ENCODE results near the gene RHOBTB3. TPM values are rescaled to one million over a fixed set of nuclear protein-coding genes. Genes with fewer than 3 reads are reported as not detected.

Gene RHOBTB3
- total and polyA plus RNA-seq, 2 experiments from 2014 or later = 147 to 202 TPM

DNA sequence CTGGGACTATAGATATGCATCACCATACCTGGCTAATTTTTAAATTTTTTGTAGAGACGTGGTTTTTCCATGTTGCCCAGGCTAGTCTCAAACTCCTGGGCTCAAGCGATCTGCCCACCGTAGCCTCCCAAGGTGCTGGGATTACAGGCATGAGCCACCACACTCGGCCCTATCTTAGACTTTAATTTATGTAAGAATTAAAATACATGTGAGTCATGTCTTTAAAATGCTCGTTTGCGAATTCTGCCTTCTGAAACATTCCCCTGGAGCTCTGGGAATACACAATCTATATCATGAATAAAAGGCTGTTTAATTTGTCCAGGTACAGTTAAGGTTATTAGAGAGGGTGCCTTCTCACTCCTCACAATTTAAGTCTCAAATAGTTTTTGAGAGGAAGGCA lies 32.8 kb downstream of the RHOBTB3 start:
- no peak overlapping the region for H3K27ac ChIP-seq
- H3K9me3 ChIP-seq (ENCODE audit: low read depth) = no peaks in the 10 kb centered on the region
- H2AFZ ChIP-seq = no peak overlapping the region
- in situ Hi-C loops (cut with MboI) = no loop called here
- no peak overlapping the region for H3K4me2 ChIP-seq (ENCODE audit: unreplicated experiment)
- no peaks in the 10 kb centered on the region for H4K20me1 ChIP-seq (ENCODE audit: insufficient read depth)
- DNase-seq = no peak
- no peak overlapping the region for H3K4me3 ChIP-seq
- 92 to 95% methylated on average over 6 of the region's 6 CpGs for WGBS, 2 experiments (ENCODE audit: low coverage in 1 of 2, low lambda C conversion rate in 2 of 2, missing lambda C conversion rate in 2 of 2)
- H3K9me2 ChIP-seq (ENCODE audit: insufficient read depth) = no peaks in the 10 kb centered on the region
- H3K4me1 ChIP-seq (ENCODE audit: insufficient read depth) = peaks cover 39% of the 10 kb centered on the region
- peaks cover 38% of the 10 kb centered on the region for H3F3A ChIP-seq (ENCODE audit: insufficient read depth)
- H3K9ac ChIP-seq = no peak overlapping the region
- H3K27me3 ChIP-seq (replicated peaks; ENCODE audit: insufficient read depth) = no peaks in the 10 kb centered on the region
- H3K36me3 ChIP-seq (ENCODE audit: low read depth) = peaks cover 44% of the 10 kb centered on the region
- H3K79me2 ChIP-seq (ENCODE audit: insufficient read depth) = peaks cover 8% of the 10 kb centered on the region; the same call in 1 of the 2 replicates
- no peak for TF ChIP-seq EZH2 (IDR thresholded peaks at IDR 0.05; ENCODE audit: insufficient read depth, poor library complexity, severe bottlenecking)
- no peak for TF ChIP-seq EZH2phosphoT487 (IDR thresholded peaks at IDR 0.05; ENCODE audit: insufficient read depth, low read depth)

DNA sequence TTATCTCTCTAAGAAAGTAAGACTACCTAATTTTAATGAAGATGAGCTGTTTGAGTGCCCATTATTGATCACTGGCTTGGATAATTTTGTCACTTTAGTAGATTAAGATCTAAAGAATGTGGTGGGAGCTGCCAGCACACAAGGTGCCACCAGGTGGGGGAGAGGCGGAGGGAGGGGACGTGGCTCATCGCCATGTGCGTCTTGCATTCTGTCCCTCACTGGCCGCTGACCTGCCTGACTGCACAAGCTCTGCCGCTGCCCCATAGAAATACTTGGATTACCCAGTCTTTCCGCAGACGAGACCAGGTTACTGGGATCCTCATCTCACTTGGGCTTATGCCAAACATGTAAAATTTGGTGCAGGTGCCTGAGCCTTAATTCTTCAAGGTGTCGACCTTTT lies 37.6 kb downstream of the RHOBTB3 start:
- Histone ChIP-seq H3F3A (ENCODE audit: insufficient read depth) (peaks cover 20% of the 10 kb centered on the region), H3K27me3 (replicated peaks; ENCODE audit: insufficient read depth) (no peaks in the 10 kb centered on the region), H3K4me1 (ENCODE audit: insufficient read depth) (peaks cover 8% of the 10 kb centered on the region), H3K4me3 (no peak overlapping the region), H3K27ac (no peak overlapping the region), H3K9ac (no peak overlapping the region), H3K9me2 (ENCODE audit: insufficient read depth) (no peaks in the 10 kb centered on the region), H2AFZ (no peak overlapping the region), H3K36me3 (ENCODE audit: low read depth) (peaks cover 65% of the 10 kb centered on the region), H3K4me2 (ENCODE audit: unreplicated experiment) (no peak overlapping the region), H3K9me3 (ENCODE audit: low read depth) (no peaks in the 10 kb centered on the region), H4K20me1 (ENCODE audit: insufficient read depth) (no peaks in the 10 kb centered on the region), H3K79me2 (ENCODE audit: insufficient read depth) (peaks cover 3% of the 10 kb centered on the region; the same call in 1 of the 2 replicates)
- WGBS, 2 experiments (ENCODE audit: low coverage in 1 of 2, low lambda C conversion rate in 2 of 2, missing lambda C conversion rate in 2 of 2) = 96 to 99% methylated on average over 9 of the region's 9 CpGs
- TF ChIP-seq EZH2phosphoT487 (IDR thresholded peaks at IDR 0.05; ENCODE audit: insufficient read depth, low read depth) (no peak), EZH2 (IDR thresholded peaks at IDR 0.05; ENCODE audit: insufficient read depth, poor library complexity, severe bottlenecking) (no peak)
- DNase-seq = no peak
- in situ Hi-C loops (cut with MboI) = no loop called here

DNA sequence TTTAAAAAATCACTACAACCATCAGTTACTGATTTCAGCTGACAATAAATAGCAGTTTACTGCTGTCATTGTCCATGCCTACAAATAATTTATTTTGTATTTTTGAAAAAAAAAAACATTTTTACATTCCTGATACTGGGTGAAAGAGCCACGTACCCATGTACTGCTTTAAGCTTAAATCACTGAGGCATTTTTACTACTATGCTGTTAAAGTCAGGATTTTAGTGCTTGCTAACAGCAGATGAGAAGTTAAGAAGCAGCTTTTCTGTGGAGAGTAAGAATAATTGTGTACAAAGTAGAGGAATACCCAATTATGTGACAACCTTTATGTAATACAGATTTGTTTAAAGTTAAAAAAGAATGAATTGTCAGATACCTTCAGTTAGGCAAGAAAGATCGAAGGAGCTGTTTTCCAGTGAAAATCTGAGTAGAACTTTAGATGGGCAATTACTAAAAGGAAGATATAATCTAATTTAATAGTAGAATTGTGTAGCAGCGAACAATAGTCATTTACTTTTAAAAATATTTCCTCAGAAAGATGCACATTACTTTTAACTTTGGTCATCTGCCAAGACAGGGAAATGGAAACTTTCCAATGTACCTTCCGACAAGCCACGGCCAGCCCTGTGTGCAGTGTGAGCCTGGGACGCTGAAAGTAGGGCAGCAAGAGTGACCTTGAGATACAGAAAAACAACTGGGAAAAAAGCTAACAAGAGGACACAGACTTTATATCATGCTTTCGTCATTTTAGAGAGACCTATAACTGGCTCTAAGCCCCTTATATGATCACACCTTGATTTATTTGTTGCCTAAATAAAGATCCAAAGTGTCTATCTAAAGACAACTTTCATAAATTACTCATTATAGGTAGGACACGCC lies 39.9 kb downstream of the RHOBTB3 start:
- H3K27me3 ChIP-seq (replicated peaks; ENCODE audit: insufficient read depth) = no peaks in the 10 kb centered on the region
- in situ Hi-C loops (cut with MboI) = no loop called here
- H3K36me3 ChIP-seq (ENCODE audit: low read depth) = peaks cover 48% of the 10 kb centered on the region
- no peaks in the 10 kb centered on the region for H3K9me2 ChIP-seq (ENCODE audit: insufficient read depth)
- H3K4me2 ChIP-seq (ENCODE audit: unreplicated experiment) = no peak overlapping the region
- H3K27ac ChIP-seq = no peak overlapping the region
- TF ChIP-seq EZH2phosphoT487 (IDR thresholded peaks at IDR 0.05; ENCODE audit: insufficient read depth, low read depth) (no peak), EZH2 (IDR thresholded peaks at IDR 0.05; ENCODE audit: insufficient read depth, poor library complexity, severe bottlenecking) (no peak)
- no peak for DNase-seq
- no peaks in the 10 kb centered on the region for H3K9me3 ChIP-seq (ENCODE audit: low read depth)
- H3F3A ChIP-seq (ENCODE audit: insufficient read depth) = peaks cover 22% of the 10 kb centered on the region
- H2AFZ ChIP-seq = no peak overlapping the region
- H3K79me2 ChIP-seq (ENCODE audit: insufficient read depth) = peaks cover 9% of the 10 kb centered on the region; the same call in 1 of the 2 replicates
- no peak overlapping the region for H3K9ac ChIP-seq
- no peak overlapping the region for H3K4me3 ChIP-seq
- peaks cover 12% of the 10 kb centered on the region for H3K4me1 ChIP-seq (ENCODE audit: insufficient read depth)
- 97% methylated on average over 8 of the region's 8 CpGs for WGBS, 2 experiments (ENCODE audit: low coverage in 1 of 2, low lambda C conversion rate in 2 of 2, missing lambda C conversion rate in 2 of 2)
- no peaks in the 10 kb centered on the region for H4K20me1 ChIP-seq (ENCODE audit: insufficient read depth)

DNA sequence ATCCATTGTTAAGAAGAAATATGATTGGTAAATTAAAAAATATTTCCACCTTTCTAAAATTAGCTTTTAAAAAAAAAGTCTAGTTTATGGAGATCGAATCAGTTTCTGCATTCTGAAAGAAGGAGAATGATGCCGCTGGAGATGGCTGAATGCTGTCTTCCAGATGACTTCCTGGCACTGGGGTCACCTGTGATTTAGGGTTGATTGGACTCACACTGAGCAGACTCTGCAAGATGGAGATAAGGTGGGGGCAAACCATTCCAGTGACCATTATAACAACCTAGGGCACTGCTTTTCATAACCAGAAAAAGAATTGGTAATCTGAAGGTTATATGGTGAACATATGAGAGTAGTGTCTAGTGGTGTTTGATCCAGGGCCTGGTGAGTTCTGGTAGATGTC lies 40.8 kb downstream of the RHOBTB3 start:
- Histone ChIP-seq H4K20me1 (ENCODE audit: insufficient read depth) (no peaks in the 10 kb centered on the region), H3K9me2 (ENCODE audit: insufficient read depth) (no peaks in the 10 kb centered on the region), H3K27ac (no peak overlapping the region), H2AFZ (no peak overlapping the region), H3F3A (ENCODE audit: insufficient read depth) (peaks cover 24% of the 10 kb centered on the region), H3K4me3 (no peak overlapping the region), H3K79me2 (ENCODE audit: insufficient read depth) (peaks cover 9% of the 10 kb centered on the region; the same call in 1 of the 2 replicates), H3K9me3 (ENCODE audit: low read depth) (no peaks in the 10 kb centered on the region), H3K9ac (no peak overlapping the region), H3K4me1 (ENCODE audit: insufficient read depth) (peaks cover 12% of the 10 kb centered on the region), H3K36me3 (ENCODE audit: low read depth) (peaks cover 46% of the 10 kb centered on the region), H3K4me2 (ENCODE audit: unreplicated experiment) (no peak overlapping the region), H3K27me3 (replicated peaks; ENCODE audit: insufficient read depth) (no peaks in the 10 kb centered on the region)
- in situ Hi-C loops (cut with MboI) = no loop called here
- no peak for DNase-seq
- 96 to 100% methylated on average over 2 of the region's 2 CpGs for WGBS, 2 experiments (ENCODE audit: low coverage in 1 of 2, low lambda C conversion rate in 2 of 2, missing lambda C conversion rate in 2 of 2)
- TF ChIP-seq EZH2 (IDR thresholded peaks at IDR 0.05; ENCODE audit: insufficient read depth, poor library complexity, severe bottlenecking) (no peak), EZH2phosphoT487 (IDR thresholded peaks at IDR 0.05; ENCODE audit: insufficient read depth, low read depth) (no peak)
